H1 (cell line): ENCODE data around the gene ITLN1.

Source experiments
- CEBPB ChIP-seq: IDR thresholded peaks from 2 replicates; pipeline ENCODE4 v1.6.1; 2012; ENCODE audit warnings: low read depth, low read length
- CHD2 ChIP-seq: IDR thresholded peaks from 2 replicates; pipeline ENCODE4 v1.6.1; 2012; ENCODE audit warnings: low read length, improper control_type of control experiment
- EZH2 ChIP-seq: fragments of 200-600 bp; sonication (generic); IDR thresholded peaks from 2 replicates; pipeline ENCODE4 v1.7.1; 2012; ENCODE audit warnings: low read depth, mild to moderate bottlenecking, moderate library complexity, low read length, inconsistent platforms; ENCODE audit not compliant: severe bottlenecking
- GABPA ChIP-seq: IDR thresholded peaks from 2 replicates; pipeline ENCODE4 v1.6.1; 2011; ENCODE audit warnings: mild to moderate bottlenecking, low read length, moderate library complexity, borderline replicate concordance; ENCODE audit not compliant: insufficient read depth
- KDM5A ChIP-seq: fragments of 200-600 bp; IDR thresholded peaks from 2 replicates; pipeline ENCODE4 v1.7.1; 2012; ENCODE audit warnings: mild to moderate bottlenecking, low read length, inconsistent platforms, mixed read lengths
- POLR2AphosphoS5 ChIP-seq: IDR thresholded peaks from 2 replicates; pipeline ENCODE4 v1.6.1; 2011; ENCODE audit warnings: low read depth, low read length
- RFX5 ChIP-seq: IDR thresholded peaks from 2 replicates; pipeline ENCODE4 v1.6.1; 2011; ENCODE audit warnings: low read depth, low read length, improper control_type of control experiment, borderline replicate concordance
- SIN3A ChIP-seq, 2 experiments: IDR thresholded peaks in 1 of 2; conservative IDR thresholded peaks in 1 of 2; 2 replicates each; pipeline ENCODE4 v1.6.1; 2011 to 2012; ENCODE audit warnings: low read length in 2 of 2, improper control_type of control experiment in 1 of 2, low read depth in 1 of 2, mild to moderate bottlenecking in 1 of 2
- SIX5 ChIP-seq: IDR thresholded peaks from 2 replicates; pipeline ENCODE4 v1.6.1; 2011; ENCODE audit warnings: mild to moderate bottlenecking, low read depth, low read length
- SP1 ChIP-seq: IDR thresholded peaks from 2 replicates; pipeline ENCODE4 v1.6.1; 2011; ENCODE audit warnings: low read depth, low read length
- SP4 ChIP-seq: IDR thresholded peaks from 2 replicates; pipeline ENCODE4 v1.6.1; 2012; ENCODE audit warnings: low read length, inconsistent platforms
- TF ChIP-seq, protein P1 (sequence below): IDR thresholded peaks from 2 replicates; pipeline ENCODE4 v1.6.1; 2011; ENCODE audit warnings: low read length, improper control_type of control experiment
- TF ChIP-seq, protein P2 (sequence below), 3 experiments: IDR thresholded peaks; 1 replicate in 2 of 3; 2 replicates in 1 of 3; pipeline versions ENCODE4 v1.5.1 to v1.6.1; 2011; ENCODE audit warnings: low read length in 3 of 3, mild to moderate bottlenecking in 3 of 3, inconsistent platforms in 2 of 3, low read depth in 1 of 3, moderate library complexity in 1 of 3; ENCODE audit not compliant: insufficient read depth in 1 of 3; ENCODE audit errors: control extremely low read depth in 1 of 3
- TF ChIP-seq, protein P3 (sequence below): IDR thresholded peaks from 2 replicates; pipeline ENCODE4 v1.6.1; 2011; ENCODE audit warnings: low read depth, mild to moderate bottlenecking, low read length; ENCODE audit not compliant: insufficient read depth

DNA sequence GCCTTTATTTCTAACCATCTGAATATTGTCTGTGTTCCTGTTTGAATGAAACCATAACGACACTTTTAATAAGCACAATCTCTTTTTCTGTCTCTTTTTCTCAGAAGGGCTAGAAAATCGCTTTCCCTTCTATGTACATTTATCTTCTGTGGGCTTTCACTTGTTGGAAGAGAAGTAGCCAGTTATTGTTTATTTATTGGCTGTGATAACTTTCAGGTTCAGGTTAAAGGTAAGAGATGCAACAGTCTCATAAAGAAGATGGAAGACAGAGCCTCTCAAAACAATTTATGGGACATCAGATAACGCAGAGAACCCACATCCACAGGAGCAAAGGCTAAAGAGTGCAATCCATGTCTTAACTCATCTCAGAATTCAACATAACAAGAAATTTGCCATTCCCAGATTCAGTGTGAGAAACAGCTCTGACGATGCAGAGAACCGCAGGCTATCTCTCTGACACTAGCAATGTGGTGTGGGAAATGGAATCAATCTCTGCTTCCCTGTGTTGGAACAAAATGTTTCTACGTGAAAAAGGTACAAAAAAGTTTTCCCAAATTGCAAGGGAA lies 18.2 kb downstream of the ITLN1 start:
- TF ChIP-seq, protein P1, sequence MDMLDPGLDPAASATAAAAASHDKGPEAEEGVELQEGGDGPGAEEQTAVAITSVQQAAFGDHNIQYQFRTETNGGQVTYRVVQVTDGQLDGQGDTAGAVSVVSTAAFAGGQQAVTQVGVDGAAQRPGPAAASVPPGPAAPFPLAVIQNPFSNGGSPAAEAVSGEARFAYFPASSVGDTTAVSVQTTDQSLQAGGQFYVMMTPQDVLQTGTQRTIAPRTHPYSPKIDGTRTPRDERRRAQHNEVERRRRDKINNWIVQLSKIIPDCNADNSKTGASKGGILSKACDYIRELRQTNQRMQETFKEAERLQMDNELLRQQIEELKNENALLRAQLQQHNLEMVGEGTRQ, result no peak
- no peak for TF ChIP-seq SP1
- TF ChIP-seq, protein P2, sequence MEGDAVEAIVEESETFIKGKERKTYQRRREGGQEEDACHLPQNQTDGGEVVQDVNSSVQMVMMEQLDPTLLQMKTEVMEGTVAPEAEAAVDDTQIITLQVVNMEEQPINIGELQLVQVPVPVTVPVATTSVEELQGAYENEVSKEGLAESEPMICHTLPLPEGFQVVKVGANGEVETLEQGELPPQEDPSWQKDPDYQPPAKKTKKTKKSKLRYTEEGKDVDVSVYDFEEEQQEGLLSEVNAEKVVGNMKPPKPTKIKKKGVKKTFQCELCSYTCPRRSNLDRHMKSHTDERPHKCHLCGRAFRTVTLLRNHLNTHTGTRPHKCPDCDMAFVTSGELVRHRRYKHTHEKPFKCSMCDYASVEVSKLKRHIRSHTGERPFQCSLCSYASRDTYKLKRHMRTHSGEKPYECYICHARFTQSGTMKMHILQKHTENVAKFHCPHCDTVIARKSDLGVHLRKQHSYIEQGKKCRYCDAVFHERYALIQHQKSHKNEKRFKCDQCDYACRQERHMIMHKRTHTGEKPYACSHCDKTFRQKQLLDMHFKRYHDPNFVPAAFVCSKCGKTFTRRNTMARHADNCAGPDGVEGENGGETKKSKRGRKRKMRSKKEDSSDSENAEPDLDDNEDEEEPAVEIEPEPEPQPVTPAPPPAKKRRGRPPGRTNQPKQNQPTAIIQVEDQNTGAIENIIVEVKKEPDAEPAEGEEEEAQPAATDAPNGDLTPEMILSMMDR (IDR thresholded peaks at IDR 0.05; ENCODE audit: control extremely low read depth in 1 of 3, insufficient read depth in 1 of 3, low read depth in 1 of 3, low read length in 3 of 3), result no peak
- no peak for TF ChIP-seq POLR2AphosphoS5
- TF ChIP-seq EZH2, result no peak
- TF ChIP-seq SP4, result no peak
- TF ChIP-seq, protein P3, sequence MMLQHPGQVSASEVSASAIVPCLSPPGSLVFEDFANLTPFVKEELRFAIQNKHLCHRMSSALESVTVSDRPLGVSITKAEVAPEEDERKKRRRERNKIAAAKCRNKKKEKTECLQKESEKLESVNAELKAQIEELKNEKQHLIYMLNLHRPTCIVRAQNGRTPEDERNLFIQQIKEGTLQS, result no peak
- TF ChIP-seq RFX5, result no peak
- no peak for TF ChIP-seq CHD2
- TF ChIP-seq SIX5, result no peak
- TF ChIP-seq SIN3A (conservative IDR thresholded peaks at IDR 0.05 in 1 of 2, IDR thresholded peaks at IDR 0.05 in 1 of 2; ENCODE audit: low read depth in 1 of 2, low read length in 2 of 2), result no peak
- TF ChIP-seq GABPA, result no peak
- no peak for TF ChIP-seq KDM5A
- TF ChIP-seq CEBPB, result no peak
